Keratinocyte (primary cell): ENCODE measurements around the gene BLCAP. TPM values are rescaled to one million over a fixed set of nuclear protein-coding genes. Genes with fewer than 3 reads are reported as not detected.

Source experiments
- DNase-seq: peaks from one replicate; pipeline ENCODE4 v3.0.0-alpha.2; 2011; ENCODE audit warnings: low read depth, missing footprints, low spot score
- FAIRE-seq: peaks from 2 replicates; lab custom pipeline; 2011; peaks lifted over from hg19 to GRCh38; lab: Jason Lieb, UNC
- H2AFZ ChIP-seq: 2 replicates; pipeline ENCODE4 v1.6.0; 2012; ENCODE audit warnings: low read length, control low read depth, inconsistent platforms; ENCODE audit not compliant: control insufficient read depth
- H3K27ac ChIP-seq: 2 replicates; pipeline ENCODE4 v1.5.1; 2011; ENCODE audit warnings: low read length; ENCODE audit not compliant: control insufficient read depth, insufficient read depth
- H3K27me3 ChIP-seq: 3 replicates; pipeline ENCODE4 v1.6.0; 2011; ENCODE audit warnings: low read length; ENCODE audit not compliant: control insufficient read depth, insufficient read depth; ENCODE audit errors: extremely low read depth
- H3K36me3 ChIP-seq, 2 experiments: 2 replicates in 1 of 2; 3 replicates in 1 of 2; pipeline ENCODE4 v1.5.1; 2011; ENCODE audit warnings: low read length in 2 of 2, mild to moderate bottlenecking in 1 of 2; ENCODE audit not compliant: control insufficient read depth in 2 of 2, insufficient read depth in 2 of 2; ENCODE audit errors: extremely low read depth in 1 of 2
- H3K4me1 ChIP-seq: 3 replicates; pipeline ENCODE4 v1.5.1; 2011; ENCODE audit warnings: low read length; ENCODE audit not compliant: control insufficient read depth, insufficient read depth; ENCODE audit errors: extremely low read depth
- H3K4me2 ChIP-seq: 3 replicates; pipeline ENCODE4 v1.6.0; 2011; ENCODE audit warnings: low read depth, low read length; ENCODE audit not compliant: control insufficient read depth, insufficient read depth; ENCODE audit errors: extremely low read depth
- H3K4me3 ChIP-seq, 3 experiments: fragments of 200-600 bp in 1 of 3; sonication (generic) in 1 of 3; 2 replicates in 2 of 3; 3 replicates in 1 of 3; pipeline ENCODE4 v1.5.1; 2011 to 2016; ENCODE audit warnings: low read length in 3 of 3, mild to moderate bottlenecking in 3 of 3, control low read depth in 2 of 3, inconsistent platforms in 1 of 3, low read depth in 1 of 3, mixed read lengths in 1 of 3, mixed run types in 1 of 3, moderate library complexity in 1 of 3; ENCODE audit not compliant: control insufficient read depth in 2 of 3, insufficient read depth in 2 of 3; ENCODE audit errors: extremely low read depth in 1 of 3
- H3K79me2 ChIP-seq: 2 replicates; pipeline ENCODE4 v1.6.0; 2012; ENCODE audit warnings: low read length; ENCODE audit not compliant: control insufficient read depth, insufficient read depth
- H3K9ac ChIP-seq: 3 replicates; pipeline ENCODE4 v1.6.0; 2011; ENCODE audit warnings: low read length; ENCODE audit not compliant: control insufficient read depth, insufficient read depth; ENCODE audit errors: extremely low read depth
- H3K9me1 ChIP-seq: 3 replicates; pipeline ENCODE4 v1.6.0; 2011; ENCODE audit warnings: low read length; ENCODE audit not compliant: control insufficient read depth, insufficient read depth; ENCODE audit errors: extremely low read depth
- H3K9me3 ChIP-seq: 2 replicates; pipeline ENCODE4 v1.5.1; 2012; ENCODE audit warnings: low read depth, low read length; ENCODE audit not compliant: control insufficient read depth
- H4K20me1 ChIP-seq: 3 replicates; pipeline ENCODE4 v1.6.0; 2011; ENCODE audit warnings: low read length; ENCODE audit not compliant: control insufficient read depth, insufficient read depth; ENCODE audit errors: extremely low read depth
- CTCF ChIP-seq, 3 experiments: IDR thresholded peaks in 1 of 3; conservative IDR thresholded peaks in 1 of 3; optimal IDR thresholded peaks in 1 of 3; 2 replicates in 2 of 3; 3 replicates in 1 of 3; pipeline versions ENCODE3 to v1.5.1; 2011; ENCODE audit warnings: low read length in 3 of 3, mild to moderate bottlenecking in 3 of 3, moderate library complexity in 2 of 3, control low read depth in 1 of 3, inconsistent platforms in 1 of 3; ENCODE audit not compliant: insufficient read depth in 2 of 3; ENCODE audit errors: extremely low read depth in 1 of 3
- EZH2 ChIP-seq: IDR thresholded peaks from one replicate; pipeline ENCODE4 v1.6.1; 2012; ENCODE audit warnings: inconsistent platforms, mild to moderate bottlenecking, low read length, moderate library complexity
- dilution Hi-C: fragments of 300-500 bp; cut with MboI; formaldehyde crosslinking; loops from one replicate; pipeline ENCODE4 v1.7.0; 2020; ENCODE audit warnings: low sequenced_read_pairs; ENCODE audit not compliant: extremely low pct_ligation_motif_present
- polyA plus RNA-seq, 5 experiments: library from polyadenylated mRNA; depleted of rRNA in 3 of 5; stranded (reverse) in 3 of 5; stranded (forward) in 1 of 5; unstranded in 1 of 5; fragments of >200 nt; gene quantifications; 1 replicate in 1 of 5; 2 replicates in 3 of 5; 3 replicates in 1 of 5; pipeline versions ENCODE4 v1.2.1 to v1.2.3, GENCODE V29; 2011 to 2012; ENCODE audit warnings: missing spikeins in 2 of 5, low read depth in 1 of 5, low replicate concordance in 1 of 5

BLCAP gene
- polyA plus RNA-seq, 1 donor (not counting 4 experiments of a cell fraction or from before 2014, with no cell fraction given), result 209 TPM

GRCh38 chr20:37540001-37540400 is 12.3 kb upstream of the BLCAP start:
- Histone ChIP-seq H3K27me3 (peaks cover 7% of the 10 kb centered on the region), H3K36me3 (no peaks in the 10 kb centered on the region), H3K4me2 (no peak overlapping the region), H4K20me1 (no peaks in the 10 kb centered on the region), H3K4me3 (no peak overlapping the region), H3K79me2 (no peaks in the 10 kb centered on the region), H3K9ac (no peak overlapping the region), H3K4me1 (no peaks in the 10 kb centered on the region), H2AFZ (no peak overlapping the region), H3K27ac (no peak overlapping the region), H3K9me3 (no peaks in the 10 kb centered on the region), H3K9me1 (no peaks in the 10 kb centered on the region)
- dilution Hi-C loops, result no loop called here
- DNase-seq (no peak), FAIRE-seq (no peak)
- TF ChIP-seq CTCF (optimal IDR thresholded peaks at IDR 0.05 in 1 of 3, IDR thresholded peaks at IDR 0.05 in 1 of 3, conservative IDR thresholded peaks at IDR 0.05 in 1 of 3; ENCODE audit: extremely low read depth in 1 of 3, insufficient read depth in 2 of 3, low read length in 3 of 3), result no peak
- TF ChIP-seq EZH2, result no peak

- no peak overlapping the region for H3K4me2 ChIP-seq
- peaks cover 4% of the 10 kb centered on the region for H3K27me3 ChIP-seq
- dilution Hi-C loops, result no loop called here
These were observed 11.7 kb upstream of the BLCAP start for GRCh38 chr20:37539424-37539823.

More at GRCh38 chr20:37539424-37539823, 11.7 kb upstream of the BLCAP start:
- Histone ChIP-seq H3K4me1 (no peaks in the 10 kb centered on the region), H4K20me1 (no peaks in the 10 kb centered on the region), H3K9ac (no peak overlapping the region), H3K36me3 (no peaks in the 10 kb centered on the region), H3K9me1 (no peaks in the 10 kb centered on the region), H3K27ac (no peak overlapping the region), H2AFZ (no peak overlapping the region), H3K79me2 (no peaks in the 10 kb centered on the region), H3K9me3 (no peaks in the 10 kb centered on the region), H3K4me3 (no peak overlapping the region)
- TF ChIP-seq EZH2 (no peak), CTCF (optimal IDR thresholded peaks at IDR 0.05 in 1 of 3, IDR thresholded peaks at IDR 0.05 in 1 of 3, conservative IDR thresholded peaks at IDR 0.05 in 1 of 3; ENCODE audit: extremely low read depth in 1 of 3, insufficient read depth in 2 of 3, low read length in 3 of 3) (no peak)
- FAIRE-seq (no peak), DNase-seq (no peak)
